Stimulated activated CD8-positive, alpha-beta memory T cell treated with anti-CD3 and anti-CD28 coated beads, Interleukin-4, amount 100 ng/mL, for 4 hours (primary cell): Measurements from ENCODE around the gene TXNDC5.
A peak's percentile ranks its signal among the peaks of the same experiment; 100 is the strongest.

Source experiments
- DNase-seq, 2 donors: peaks; one replicate each; pipeline ENCODE4 v3.0.0-alpha.2; 2020; ENCODE audit warnings: low read depth in 2 of 2, low spot score in 1 of 2

The TXNDC5 gene

GRCh38 chr6:7910654-7911344, at the start of gene TXNDC5:
Gene TXNDC5 (minus strand): TSS chr6:7910788. CDS start chr6:7910776, 12 bp downstream.
- peak; percentile 27 for DNase-seq

GRCh38 chr6:7960141-7960540, 49.6 kb upstream of the TXNDC5 start:
- DNase-seq, result no peak

- DNase-seq, result no peak
Observed at GRCh38 chr6:7959453-7959852, 48.9 kb upstream of the TXNDC5 start.

- DNase-seq, result no peak
Observed at GRCh38 chr6:7958464-7958863, 47.9 kb upstream of the TXNDC5 start.

GRCh38 chr6:7956257-7956656, 45.7 kb upstream of the TXNDC5 start:
- no peak for DNase-seq

DNA sequence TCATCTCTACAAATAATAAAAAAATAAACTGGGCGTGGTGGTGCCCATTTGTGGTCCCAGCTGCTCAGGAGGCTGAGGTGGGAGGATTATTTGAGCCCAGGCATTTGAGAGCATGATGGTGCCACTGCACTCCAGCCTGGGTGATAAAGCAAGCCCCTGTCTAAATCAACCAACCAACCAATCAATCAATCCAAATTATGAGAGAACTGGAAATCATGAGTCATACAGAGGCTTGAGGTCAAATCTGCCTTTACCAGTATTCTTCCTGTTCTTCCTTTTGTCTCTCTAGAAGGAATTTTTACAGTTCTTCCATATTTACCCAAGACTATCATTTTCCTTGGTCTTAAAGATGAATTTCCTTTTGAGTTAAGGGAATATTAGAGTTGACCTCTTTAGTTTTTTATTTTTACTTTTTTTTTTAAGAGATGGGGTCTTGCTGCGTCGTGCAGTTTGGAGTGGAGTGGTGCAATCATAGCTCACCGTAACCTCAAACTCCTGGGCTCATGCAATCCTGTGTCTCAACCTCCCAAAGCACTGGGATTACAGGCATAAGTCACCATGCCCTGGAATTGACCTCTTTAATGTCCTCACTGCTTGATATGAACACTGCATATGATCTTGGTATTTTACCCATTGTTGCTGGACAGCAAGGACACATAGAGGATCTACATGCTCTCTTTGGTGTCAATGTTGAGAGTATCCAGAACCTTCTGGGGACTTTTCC, 44.1 kb upstream of the TXNDC5 start:
- no peak for DNase-seq

DNA sequence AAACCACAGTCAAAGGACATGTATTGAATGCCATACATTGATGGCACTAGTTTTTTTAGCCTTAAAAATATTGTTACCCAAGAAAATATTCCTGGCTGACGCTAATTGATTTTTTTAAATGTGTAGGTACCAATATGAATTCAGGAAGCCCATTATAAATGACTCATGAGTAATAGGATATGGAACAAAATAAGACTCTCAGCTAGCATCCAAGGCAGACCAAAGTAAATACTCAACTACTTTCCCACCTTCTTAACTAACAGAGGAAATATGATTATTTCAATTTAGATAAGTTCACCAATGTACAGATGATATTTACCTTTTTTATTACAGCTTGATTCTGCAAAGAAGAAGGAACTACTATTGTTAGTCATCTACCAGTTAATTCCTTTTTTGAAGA, 43.2 kb upstream of the TXNDC5 start:
- DNase-seq, result no peak

DNA sequence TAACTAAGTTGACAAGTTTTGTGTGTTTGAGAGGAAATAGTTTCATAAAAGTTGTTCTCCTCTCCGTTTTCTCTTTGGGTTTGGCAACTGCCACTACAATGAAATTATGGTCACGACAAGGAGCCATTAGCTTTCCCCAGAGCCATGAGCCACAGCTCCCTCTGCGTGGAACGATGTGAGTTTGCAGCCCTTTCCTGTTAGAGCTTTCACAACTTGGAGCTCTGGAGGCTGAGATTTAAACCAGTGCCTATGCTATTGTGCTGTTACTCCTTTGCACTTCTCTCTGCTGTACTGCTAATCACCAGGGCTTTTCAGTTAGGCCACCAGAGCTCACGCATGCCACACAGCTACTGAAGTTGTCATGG, 29.3 kb upstream of the TXNDC5 start:
- DNase-seq, result no peak

DNA sequence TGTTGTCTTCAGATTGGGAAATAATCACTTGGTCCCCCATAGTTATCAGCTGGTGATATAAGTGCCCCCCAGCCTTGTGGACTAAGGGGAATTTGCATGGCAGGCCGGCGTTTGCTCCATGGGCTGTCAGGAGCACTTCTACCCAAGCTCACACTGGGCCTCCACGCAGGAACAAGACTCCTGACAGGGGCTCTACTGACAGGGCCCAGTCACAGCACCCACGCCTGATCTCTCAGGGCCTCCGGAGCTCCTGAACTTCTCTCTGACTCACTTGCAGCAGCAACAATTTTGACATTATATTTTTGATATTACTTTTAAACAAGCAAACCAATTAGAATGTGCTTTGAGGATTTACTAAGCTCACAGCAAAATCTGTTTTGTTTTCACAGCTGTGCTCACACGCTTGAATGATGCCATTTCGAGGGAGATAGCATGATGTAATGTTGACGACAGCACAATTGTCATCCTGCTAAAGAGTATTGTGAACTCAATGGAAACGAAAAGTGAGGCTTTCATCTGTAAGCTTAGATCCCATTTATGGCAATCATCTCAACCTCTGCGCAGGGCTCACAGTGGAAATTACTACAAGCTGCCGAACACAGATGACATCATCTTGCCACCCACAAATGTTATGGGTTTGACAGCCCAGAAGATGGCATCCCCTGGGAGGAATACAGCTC, 28.7 kb upstream of the TXNDC5 start:
- no peak for DNase-seq

DNA sequence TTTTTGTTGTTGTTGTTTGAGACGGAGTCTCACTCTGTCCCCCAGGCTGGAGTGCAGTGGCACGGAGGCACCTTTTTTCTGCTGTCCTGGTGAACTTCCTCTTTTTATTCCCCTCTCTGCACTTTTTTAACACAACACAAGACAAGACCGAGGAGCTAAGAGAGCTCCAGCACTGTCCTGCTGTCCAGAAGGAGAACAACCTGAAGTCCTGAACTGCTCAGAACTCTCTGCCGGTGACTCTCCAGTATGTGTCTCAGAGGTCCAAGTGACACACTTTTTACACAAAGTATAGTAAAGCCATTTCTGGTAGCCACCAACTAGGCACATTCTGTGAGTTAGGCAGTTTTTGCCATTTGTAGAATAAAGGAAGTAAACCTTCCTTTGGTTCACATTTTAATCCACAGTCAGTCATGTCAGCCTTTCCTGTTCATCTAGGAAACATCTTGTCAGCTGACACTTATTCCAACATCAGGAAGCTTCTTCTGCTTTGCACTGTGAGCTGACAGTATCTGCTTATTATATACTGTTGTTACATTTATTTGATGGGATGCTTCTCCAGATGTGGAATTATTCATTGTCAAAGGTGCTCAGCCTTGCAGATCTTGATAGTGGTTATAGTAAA, 28.1 kb upstream of the TXNDC5 start:
- DNase-seq, result no peak

GRCh38 chr6:7933794-7934193, 23.2 kb upstream of the TXNDC5 start:
- DNase-seq, result no peak

- no peak for DNase-seq
Observed at GRCh38 chr6:7932625-7933024, 22.0 kb upstream of the TXNDC5 start.

DNA sequence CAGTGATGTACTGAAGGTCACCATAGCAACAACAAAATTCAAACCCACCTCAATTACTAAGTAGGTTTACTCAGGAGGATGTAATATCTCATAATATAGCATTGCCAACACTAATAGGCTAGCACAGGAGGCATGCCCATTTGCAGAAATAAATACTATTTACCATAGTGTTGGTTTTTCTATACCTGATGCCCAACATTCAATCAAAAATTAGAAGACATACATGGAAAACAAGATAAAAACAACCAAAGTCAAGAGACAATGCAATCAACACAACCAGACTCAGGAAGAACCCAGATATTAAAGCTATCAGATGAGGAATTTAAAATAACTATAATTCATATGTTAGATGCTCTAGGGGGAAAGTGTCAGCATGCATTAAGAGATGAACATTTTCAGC, 14.3 kb upstream of the TXNDC5 start:
- DNase-seq, result no peak

DNA sequence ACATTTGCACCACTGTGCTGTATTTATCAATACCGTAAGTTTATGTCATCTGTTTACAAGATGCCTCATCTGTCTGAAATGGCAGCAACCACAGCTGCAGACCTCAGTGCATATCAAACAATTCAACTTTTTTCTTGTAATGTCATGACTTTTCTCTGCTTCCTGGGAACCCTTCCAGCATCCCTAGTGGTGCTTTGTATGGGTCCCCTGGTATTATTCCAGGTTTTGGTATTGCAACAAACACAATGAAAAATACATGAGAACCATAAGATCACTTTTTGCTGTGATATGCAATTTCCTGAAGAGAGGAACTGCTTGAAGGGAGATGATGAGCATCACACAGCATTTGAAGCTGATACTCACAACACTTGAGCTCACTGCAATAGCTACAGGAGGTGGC, 12.0 kb upstream of the TXNDC5 start:
- DNase-seq, result no peak

DNA sequence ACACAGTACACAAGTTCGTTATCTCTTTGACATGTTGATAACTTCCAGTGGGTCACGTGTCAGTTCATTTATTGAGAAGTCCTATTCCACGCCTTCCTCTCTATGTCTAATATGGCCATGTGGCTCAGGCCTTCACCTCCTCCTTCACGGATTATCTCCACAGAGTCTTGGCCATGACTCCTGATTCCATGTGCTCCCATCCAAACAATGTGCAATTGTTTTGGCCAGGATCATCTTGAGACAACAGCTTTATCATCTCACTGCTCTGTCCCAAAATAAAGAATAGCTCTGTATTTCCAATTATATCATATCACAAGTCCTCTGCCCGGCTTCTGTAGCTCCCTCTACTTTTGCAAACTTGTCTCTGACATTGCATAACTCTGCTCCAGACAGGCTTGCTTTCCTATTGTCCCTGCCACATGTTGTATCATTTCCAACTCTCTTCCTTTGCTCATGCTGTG, 11.1 kb upstream of the TXNDC5 start:
- DNase-seq, result no peak

DNA sequence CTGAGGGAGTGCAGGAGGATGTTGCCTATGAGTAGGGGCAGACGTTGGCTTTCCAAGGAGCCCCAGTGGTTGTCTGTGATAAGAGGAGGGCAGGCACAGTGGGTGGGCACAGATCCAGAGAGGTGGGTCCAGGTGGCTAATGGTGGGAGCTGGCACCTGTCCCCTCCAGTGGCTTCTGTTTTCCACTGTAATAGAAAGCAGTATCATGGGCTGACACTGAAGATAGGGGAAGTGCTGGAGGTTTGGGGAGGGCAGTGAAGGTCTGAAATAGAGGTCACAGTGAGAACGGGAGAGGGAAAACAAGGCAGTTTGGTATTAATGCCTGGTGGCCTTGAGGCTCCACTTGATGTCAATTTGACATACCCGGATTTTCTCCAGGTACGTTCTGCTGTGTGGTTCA, 10.5 kb upstream of the TXNDC5 start:
- no peak for DNase-seq

DNA sequence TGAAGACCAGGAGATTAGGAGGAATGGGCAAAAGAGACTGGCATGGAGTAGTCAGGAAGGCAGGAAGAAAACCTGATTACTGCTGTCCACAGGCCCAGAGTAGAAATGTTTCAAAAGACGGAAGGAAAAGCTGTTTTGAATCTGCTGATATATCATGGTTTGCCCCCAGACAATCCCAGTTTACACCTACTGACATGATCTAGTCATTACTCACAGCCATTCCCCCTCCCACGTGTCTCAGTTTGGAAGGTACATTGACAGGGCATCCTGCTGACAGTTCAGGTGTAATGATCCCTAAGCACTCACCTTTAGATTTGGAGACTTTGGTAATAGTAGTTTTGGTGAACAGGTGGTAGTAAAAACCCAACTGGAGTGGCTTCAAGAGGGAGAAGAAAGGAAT, 9.8 kb upstream of the TXNDC5 start:
- no peak for DNase-seq

DNA sequence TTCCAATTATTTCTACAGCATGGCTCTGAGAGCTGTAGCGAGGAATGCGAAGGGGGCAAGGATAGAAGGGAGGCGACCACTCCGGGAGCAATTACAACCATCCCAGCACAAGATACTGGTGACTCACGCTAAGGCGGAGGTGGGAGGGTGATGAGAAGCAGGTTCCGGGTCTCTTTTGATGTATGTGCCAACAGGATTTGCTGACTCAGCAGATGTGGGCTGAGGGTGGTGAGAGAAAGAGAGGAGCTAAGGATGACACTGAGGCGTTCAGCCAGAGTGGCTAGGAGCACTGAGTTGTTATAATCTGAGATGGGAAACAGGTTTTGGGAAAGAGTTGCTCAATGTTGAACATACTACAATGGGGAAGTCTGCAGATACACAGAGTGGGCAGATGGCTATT, 9.3 kb upstream of the TXNDC5 start:
- no peak for DNase-seq

- no peak for DNase-seq
Observed at GRCh38 chr6:7918403-7918802, 7.8 kb upstream of the TXNDC5 start.

DNA sequence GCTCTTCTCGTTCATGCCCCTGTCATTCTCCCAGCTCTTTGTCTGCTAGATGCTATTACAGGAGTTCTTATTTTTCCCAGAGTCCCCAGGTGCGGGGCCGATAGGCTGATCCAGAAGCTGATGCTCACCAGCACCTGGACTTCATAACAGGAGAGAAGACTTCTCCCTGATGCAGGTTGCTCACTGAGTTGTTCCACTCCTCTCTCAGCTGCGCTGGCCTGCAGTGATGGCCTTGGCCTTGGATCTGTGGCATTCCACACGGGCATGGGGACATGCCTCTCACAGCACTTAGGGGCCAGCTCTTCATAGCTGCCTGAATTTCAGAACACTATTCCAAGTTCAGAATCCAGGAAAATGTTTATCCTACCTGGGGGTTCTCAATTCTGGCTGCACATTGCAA, 7.1 kb upstream of the TXNDC5 start:
- DNase-seq, result no peak

- DNase-seq, result no peak
Observed at GRCh38 chr6:7916959-7917358, 6.4 kb upstream of the TXNDC5 start.
